Measurements from ENCODE around the gene ZCCHC24. TPM values are rescaled to one million over a fixed set of nuclear protein-coding genes. Genes with fewer than 3 reads are reported as not detected.

ZCCHC24 gene
- polyA plus RNA-seq, 6 donors from 2014 or later, result 0.12 to 0.54 (median 0.43) TPM; not detected in 1

DNA sequence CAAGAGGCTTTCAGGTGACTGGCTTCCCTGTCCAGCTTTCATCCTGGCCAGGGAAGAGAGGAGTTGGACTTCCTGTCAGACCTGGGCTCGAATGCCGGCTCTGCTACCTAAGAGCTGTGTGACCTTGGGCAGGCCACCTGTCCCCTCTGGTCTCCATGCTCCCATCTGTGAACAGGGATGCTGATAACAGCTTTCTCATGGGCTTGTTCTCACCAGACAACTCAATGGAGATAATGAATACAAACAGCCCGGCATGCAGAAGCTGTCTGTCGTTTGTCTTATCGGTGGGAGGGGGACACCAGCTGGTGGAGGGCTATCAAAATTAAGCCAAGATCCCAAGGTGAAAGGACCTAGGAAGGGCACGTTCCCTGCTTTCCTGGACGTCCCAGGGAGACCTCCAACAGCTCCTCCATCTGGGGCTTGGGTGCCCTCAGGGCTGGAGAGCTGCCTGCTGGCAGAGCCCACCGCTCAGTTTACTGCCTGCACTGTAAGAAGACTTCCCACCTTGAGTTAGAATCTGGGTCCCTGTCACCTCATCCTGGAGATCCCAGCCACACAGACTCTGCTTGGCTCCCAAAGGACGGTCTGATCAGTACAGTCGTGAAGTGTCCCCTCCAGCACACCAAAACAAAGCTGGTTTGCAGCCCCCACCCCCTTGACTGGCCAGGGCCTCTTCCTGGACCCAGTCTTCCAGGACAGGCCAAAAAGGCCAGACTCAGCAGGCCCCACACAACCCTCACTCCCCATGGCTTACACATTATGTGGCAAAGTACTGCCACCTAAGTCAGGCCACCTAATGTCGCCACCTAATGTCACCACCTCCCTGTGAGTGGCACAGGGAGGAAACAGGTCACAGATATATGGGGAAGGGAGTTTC lies 57.2 kb downstream of the ZCCHC24 start:
- Mint-ChIP-seq H3K36me3 (no peaks in the 10 kb centered on the region), H3K4me3 (no peak overlapping the region), H3K4me1 (peaks cover 11 to 21% (median 15%) of the 10 kb centered on the region in 3 donors), H3K9me3 (no peaks in the 10 kb centered on the region), H3K27me3 (peaks cover 0 to 6% (median 0%) of the 10 kb centered on the region in 3 donors), H3K27ac (peak overlapping the region in 2 of 6 donors; percentile 44 to 50)
- ATAC-seq (ENCODE audit: low read depth in 2 of 2) (peak; percentile 49 to 52), DNase-seq (no peak)

- Mint-ChIP-seq H3K9me3 (no peaks in the 10 kb centered on the region), H3K4me1 (peaks cover 11 to 21% (median 15%) of the 10 kb centered on the region in 3 donors), H3K4me3 (no peak overlapping the region), H3K27me3 (peaks cover 0 to 6% (median 0%) of the 10 kb centered on the region in 3 donors), H3K27ac (peak overlapping the region in 1 of 6 donors; percentile 59), H3K36me3 (no peaks in the 10 kb centered on the region)
- ATAC-seq (ENCODE audit: low read depth in 2 of 2) (no peak), DNase-seq (no peak)
Observed at GRCh38 chr10:79387466-79387973, 57.9 kb downstream of the ZCCHC24 start.

GRCh38 chr10:79386637-79387465 lies 58.6 kb downstream of the ZCCHC24 start:
- no peaks in the 10 kb centered on the region for H3K9me3 Mint-ChIP-seq
- H3K27ac Mint-ChIP-seq, result peak overlapping the region in 1 of 6 donors; percentile 59
- no peak for ATAC-seq (ENCODE audit: low read depth in 2 of 2)
- peaks cover 0 to 6% (median 0%) of the 10 kb centered on the region in 3 donors for H3K27me3 Mint-ChIP-seq
- H3K4me3 Mint-ChIP-seq, result no peak overlapping the region
- no peak for DNase-seq
- no peaks in the 10 kb centered on the region for H3K36me3 Mint-ChIP-seq
- peaks cover 11 to 21% (median 15%) of the 10 kb centered on the region in 3 donors for H3K4me1 Mint-ChIP-seq

DNA sequence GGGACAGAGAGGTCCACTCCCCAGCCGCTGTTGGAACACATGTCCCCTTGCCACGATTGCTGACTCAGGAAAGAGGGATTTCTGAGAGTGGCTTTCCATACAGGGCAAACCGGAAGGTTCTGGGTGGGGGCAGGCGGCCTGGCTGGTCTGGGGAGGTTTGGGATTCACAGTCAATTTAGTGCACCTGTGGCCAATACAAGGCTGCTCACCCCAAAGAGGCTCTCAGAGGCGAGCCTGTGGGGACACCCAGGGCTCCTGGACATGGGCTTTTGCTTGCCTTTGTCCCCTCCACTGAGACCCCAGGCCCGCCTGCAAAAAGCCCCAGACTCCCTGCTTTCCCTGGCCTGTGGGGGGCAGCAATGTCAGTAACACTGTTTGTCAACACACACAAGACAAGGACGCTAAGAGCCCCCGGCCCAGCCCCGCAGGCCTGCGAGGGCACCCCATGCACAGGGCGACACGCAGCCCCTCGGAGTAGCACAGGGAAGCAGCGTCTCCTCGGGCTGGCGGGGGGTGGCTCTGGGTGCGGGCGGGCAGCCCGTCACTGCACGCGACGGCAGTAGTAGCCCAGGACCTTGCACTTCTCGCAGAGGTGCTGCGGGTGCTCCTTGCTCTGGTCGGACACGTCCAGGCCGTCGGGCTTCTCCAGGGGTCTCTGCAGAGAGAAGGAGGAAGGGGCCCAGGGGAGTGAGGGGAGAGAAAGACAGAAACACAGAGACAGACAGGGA lies 59.5 kb downstream of the ZCCHC24 start:
- Mint-ChIP-seq H3K4me1 (peaks cover 11 to 19% (median 13%) of the 10 kb centered on the region in 3 donors), H3K27ac (peak overlapping the region in 3 of 6 donors; percentile 19 to 56 (median 48)), H3K27me3 (peaks cover 0 to 4% (median 0%) of the 10 kb centered on the region in 3 donors), H3K36me3 (no peaks in the 10 kb centered on the region), H3K9me3 (no peaks in the 10 kb centered on the region), H3K4me3 (no peak overlapping the region)
- no peak for DNase-seq
- ATAC-seq (ENCODE audit: low read depth in 2 of 2), result no peak

- no peak for ATAC-seq (ENCODE audit: low read depth in 2 of 2)
- Mint-ChIP-seq H3K27ac (no peak overlapping the region), H3K4me3 (no peak overlapping the region), H3K4me1 (peaks cover 7 to 13% (median 8%) of the 10 kb centered on the region in 3 donors), H3K36me3 (no peaks in the 10 kb centered on the region), H3K9me3 (no peaks in the 10 kb centered on the region), H3K27me3 (no peaks in the 10 kb centered on the region)
- DNase-seq, result no peak
Observed at GRCh38 chr10:79385392-79385795, 60.0 kb downstream of the ZCCHC24 start.

- Mint-ChIP-seq H3K36me3 (no peaks in the 10 kb centered on the region), H3K4me1 (peaks cover 5 to 10% (median 7%) of the 10 kb centered on the region in 3 donors), H3K27ac (no peak overlapping the region), H3K4me3 (peak overlapping the region in 1 of 8 donors; percentile 15), H3K27me3 (no peaks in the 10 kb centered on the region), H3K9me3 (peaks cover 0 to 1% (median 0%) of the 10 kb centered on the region in 7 donors)
- DNase-seq (no peak), ATAC-seq (ENCODE audit: low read depth in 2 of 2) (no peak)
Observed at GRCh38 chr10:79384773-79385391, 60.5 kb downstream of the ZCCHC24 start.

DNA sequence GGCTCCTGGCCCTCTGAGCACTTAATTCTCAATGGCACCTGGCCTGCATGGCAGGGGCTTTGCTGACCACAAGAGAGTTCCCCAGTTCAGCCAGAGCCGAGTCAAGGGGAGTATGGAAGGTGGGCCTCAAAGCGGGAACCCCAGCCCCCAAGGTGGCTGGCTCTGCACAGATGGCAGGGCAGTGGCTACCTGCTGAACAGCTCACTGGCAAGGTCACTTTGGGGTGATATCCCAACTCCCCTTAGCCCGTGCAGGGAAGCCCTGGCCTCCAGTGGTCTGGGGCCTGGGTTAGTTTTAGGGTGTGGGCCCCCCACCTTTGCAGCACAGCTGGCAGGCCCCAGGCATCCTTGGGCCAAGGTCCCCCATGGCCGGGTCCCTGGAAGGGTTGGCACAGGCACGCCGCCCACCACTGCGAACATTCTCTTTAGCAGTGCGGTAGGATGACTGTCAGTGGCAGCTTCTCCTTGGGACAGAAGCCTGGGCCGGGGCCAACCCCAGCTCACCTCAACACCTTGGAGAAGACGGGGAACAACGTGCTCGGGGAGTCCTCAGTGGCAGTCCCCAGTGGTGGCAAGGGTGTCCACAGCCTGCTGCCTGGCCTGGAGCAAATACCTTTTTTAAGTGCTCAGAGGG lies 61.3 kb downstream of the ZCCHC24 start:
- Mint-ChIP-seq H3K36me3 (no peaks in the 10 kb centered on the region), H3K27ac (no peak overlapping the region), H3K27me3 (no peaks in the 10 kb centered on the region), H3K4me3 (no peak overlapping the region), H3K9me3 (peaks cover 0 to 2% (median 0%) of the 10 kb centered on the region in 7 donors), H3K4me1 (peaks cover 3 to 7% (median 4%) of the 10 kb centered on the region in 3 donors)
- DNase-seq (no peak), ATAC-seq (ENCODE audit: low read depth in 2 of 2) (no peak)

GRCh38 chr10:79382491-79382941 lies 62.9 kb downstream of the ZCCHC24 start:
- Mint-ChIP-seq H3K4me3 (no peak overlapping the region), H3K4me1 (no peaks in the 10 kb centered on the region), H3K36me3 (no peaks in the 10 kb centered on the region), H3K27me3 (no peaks in the 10 kb centered on the region), H3K9me3 (peaks cover 0 to 2% (median 0%) of the 10 kb centered on the region in 7 donors), H3K27ac (peak overlapping the region in 1 of 6 donors; percentile 61)
- ATAC-seq (ENCODE audit: low read depth in 2 of 2), result no peak
- no peak for DNase-seq

GRCh38 chr10:79381804-79382221 lies 63.6 kb downstream of the ZCCHC24 start:
- Mint-ChIP-seq H3K9me3 (peaks cover 0 to 2% (median 0%) of the 10 kb centered on the region in 7 donors), H3K27ac (peak overlapping the region in 1 of 6 donors; percentile 6), H3K27me3 (no peaks in the 10 kb centered on the region), H3K36me3 (no peaks in the 10 kb centered on the region), H3K4me3 (no peak overlapping the region), H3K4me1 (no peaks in the 10 kb centered on the region)
- no peak for DNase-seq
- no peak for ATAC-seq (ENCODE audit: low read depth in 2 of 2)

- Mint-ChIP-seq H3K9me3 (peaks cover 0 to 2% (median 0%) of the 10 kb centered on the region in 7 donors), H3K4me3 (no peak overlapping the region), H3K27ac (no peak overlapping the region), H3K36me3 (no peaks in the 10 kb centered on the region), H3K27me3 (no peaks in the 10 kb centered on the region), H3K4me1 (no peaks in the 10 kb centered on the region)
- ATAC-seq (ENCODE audit: low read depth in 2 of 2) (no peak), DNase-seq (no peak)
Observed at GRCh38 chr10:79380946-79381721, 64.3 kb downstream of the ZCCHC24 start.

DNA sequence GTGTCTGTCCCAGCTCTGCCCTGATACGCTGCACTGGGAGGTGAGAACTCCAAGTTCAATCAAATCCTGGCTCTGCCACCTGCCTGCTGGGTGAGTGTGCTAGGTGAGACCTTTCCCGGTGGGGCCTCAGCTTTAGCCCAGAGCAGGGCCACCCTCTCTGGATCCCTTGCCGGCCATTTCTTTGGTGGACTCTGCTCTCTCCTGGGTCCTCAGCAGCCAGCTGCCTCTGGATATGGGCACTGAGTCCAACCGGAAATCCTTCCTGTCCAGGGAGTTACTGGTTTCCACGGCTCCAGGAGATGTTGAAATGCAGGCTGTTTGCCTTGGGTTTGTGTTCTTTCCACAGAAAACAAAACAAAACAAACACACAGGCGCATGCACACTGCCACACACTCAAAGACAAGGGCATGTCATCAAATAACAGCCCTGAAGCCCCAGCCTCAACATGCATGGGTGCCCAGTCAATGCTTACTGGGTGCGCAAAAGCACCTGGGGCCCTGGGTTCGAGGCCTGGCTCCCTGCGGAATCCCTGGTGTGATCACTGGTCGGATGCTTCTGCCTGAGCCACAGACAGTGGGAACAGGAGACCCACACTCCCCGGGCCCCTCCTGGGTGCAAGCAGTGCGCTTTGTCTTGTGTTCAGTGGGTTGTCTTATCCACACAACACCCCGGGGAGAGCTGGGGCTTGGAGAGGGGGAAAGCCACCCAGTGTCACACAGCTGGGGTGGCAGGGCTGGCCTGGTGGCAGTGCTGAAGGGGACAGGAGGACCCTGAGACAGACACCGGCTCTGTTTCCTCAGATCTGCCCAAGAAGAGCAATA lies 65.1 kb downstream of the ZCCHC24 start:
- no peaks in the 10 kb centered on the region for H3K4me1 Mint-ChIP-seq
- ATAC-seq (ENCODE audit: low read depth in 2 of 2), result no peak
- no peaks in the 10 kb centered on the region for H3K36me3 Mint-ChIP-seq
- no peak for DNase-seq
- H3K27me3 Mint-ChIP-seq, result no peaks in the 10 kb centered on the region
- peak overlapping the region in 1 of 6 donors; percentile 76 for H3K27ac Mint-ChIP-seq
- H3K9me3 Mint-ChIP-seq, result peaks cover 0 to 2% (median 0%) of the 10 kb centered on the region in 7 donors
- H3K4me3 Mint-ChIP-seq, result no peak overlapping the region

Measured in naive B cell (primary cell).